NCI-H2171 treated with DMSO at 0.1 percent for 48 hours (cell line): ENCODE data around the gene JADE2.

Experiments
- DNase-seq: peaks from one replicate; lab custom pipeline; 2025; lab: John Stamatoyannopoulos, UW

Gene JADE2

GRCh38 chr5:134570365-134570758 lies 44.9 kb downstream of the JADE2 start:
- no peak for DNase-seq

- no peak for DNase-seq
Observed at GRCh38 chr5:134570886-134571285, 45.4 kb downstream of the JADE2 start.

- no peak for DNase-seq
Observed at GRCh38 chr5:134571693-134572405, 46.4 kb downstream of the JADE2 start.

- DNase-seq, result no peak
Observed at GRCh38 chr5:134572811-134573210, 47.3 kb downstream of the JADE2 start.

- no peak for DNase-seq
Observed at GRCh38 chr5:134574521-134574920, 49.1 kb downstream of the JADE2 start.

- no peak for DNase-seq
Observed at GRCh38 chr5:134575316-134575715, 49.8 kb downstream of the JADE2 start.

GRCh38 chr5:134576386-134577021 lies 51.0 kb downstream of the JADE2 start:
- no peak for DNase-seq

- no peak for DNase-seq
Observed at GRCh38 chr5:134577022-134577795, 51.7 kb downstream of the JADE2 start.

- DNase-seq, result peak; percentile 37
Observed at GRCh38 chr5:134577796-134578577, 52.5 kb downstream of the JADE2 start.

- DNase-seq, result no peak
Observed at GRCh38 chr5:134578578-134579283, 53.3 kb downstream of the JADE2 start.

- DNase-seq, result no peak
Observed at GRCh38 chr5:134579284-134579771, 53.9 kb downstream of the JADE2 start.

GRCh38 chr5:134580001-134580460 lies 54.6 kb downstream of the JADE2 start:
- no peak for DNase-seq

- DNase-seq, result no peak
Observed at GRCh38 chr5:134581241-134581981, 55.9 kb downstream of the JADE2 start.

- no peak for DNase-seq
Observed at GRCh38 chr5:134582281-134582680, 56.8 kb downstream of the JADE2 start.

- DNase-seq, result no peak
Observed at GRCh38 chr5:134582941-134583340, 57.5 kb downstream of the JADE2 start.

GRCh38 chr5:134583766-134584165 lies 58.3 kb downstream of the JADE2 start:
- DNase-seq, result no peak

GRCh38 chr5:134584662-134585061 lies 59.2 kb downstream of the JADE2 start:
- no peak for DNase-seq

GRCh38 chr5:134585966-134586365 lies 60.5 kb downstream of the JADE2 start:
- no peak for DNase-seq

GRCh38 chr5:134586866-134587524 lies 61.5 kb downstream of the JADE2 start:
- peak; percentile 1 for DNase-seq
